Measurements from ENCODE around the gene CNTN4. TPM values are rescaled to one million over a fixed set of nuclear protein-coding genes. Genes with fewer than 3 reads are reported as not detected.

The CNTN4 gene
- total RNA-seq, 1 experiment from 2014 or later: 1.6 TPM

GRCh38 chr3:2957115-2957514 is 858.4 kb downstream of the CNTN4 start:
- Histone ChIP-seq H3K27ac (ENCODE audit: insufficient read length, low read depth, low read length) (no peak overlapping the region), H3K79me1 (ENCODE audit: insufficient read depth, low read depth, low read length, poor library complexity, severe bottlenecking) (no peaks in the 10 kb centered on the region), H3K9me3 (ENCODE audit: control insufficient read depth, low read depth, low read length) (no peaks in the 10 kb centered on the region), H3K4me1 (ENCODE audit: insufficient read depth, low read length) (no peaks in the 10 kb centered on the region; the same call in 1 of the 2 replicates), H4K8ac (replicated peaks; ENCODE audit: insufficient read length, low read depth, low read length) (no peak overlapping the region), H3K14ac (ENCODE audit: insufficient read depth, low read length) (no peak overlapping the region), H2AFZ (ENCODE audit: low read length) (no peak overlapping the region), H4K91ac (ENCODE audit: insufficient read length, low read depth, low read length) (no peak overlapping the region), H3K27me3 (ENCODE audit: insufficient read depth, low read length) (no peaks in the 10 kb centered on the region), H3T11ph (ENCODE audit: low read length) (no peak overlapping the region), H4K20me1 (ENCODE audit: control insufficient read depth, insufficient read depth, insufficient read length) (no peaks in the 10 kb centered on the region), H2BK12ac (ENCODE audit: insufficient read length, low read depth, low read length) (no peak overlapping the region), H3K4me2 (ENCODE audit: insufficient read depth, insufficient read length, low read length) (no peak overlapping the region), H2BK120ac (ENCODE audit: low read depth, low read length, poor library complexity, severe bottlenecking) (no peak overlapping the region), H3K18ac (ENCODE audit: insufficient read length, low read depth, low read length) (no peak overlapping the region), H3K56ac (ENCODE audit: insufficient read length, low read depth, low read length) (no peak overlapping the region), H4K5ac (ENCODE audit: insufficient read length, low read depth, low read length) (no peak overlapping the region), H3K9ac (ENCODE audit: extremely low read depth, insufficient read length, low read length) (no peak overlapping the region), H2BK20ac (ENCODE audit: low read depth, low read length, poor library complexity, severe bottlenecking) (no peak overlapping the region), H3K79me2 (ENCODE audit: insufficient read depth, low read length) (no peaks in the 10 kb centered on the region), H2BK5ac (ENCODE audit: insufficient read length, low read length) (no peak overlapping the region), H3K23me2 (ENCODE audit: insufficient read length, low read depth, low read length, poor library complexity, severe bottlenecking) (no peaks in the 10 kb centered on the region), H3K23ac (ENCODE audit: insufficient read length, low read depth, low read length) (no peak overlapping the region), H2BK15ac (ENCODE audit: low read depth, low read length) (no peak overlapping the region), H2AK5ac (ENCODE audit: insufficient read length, low read length) (no peak overlapping the region), H3K4ac (ENCODE audit: low read depth, low read length) (no peak overlapping the region)
- no peak overlapping the region for H3K27ac Mint-ChIP-seq
- H3K4me3 Mint-ChIP-seq: no peak overlapping the region
- no peak for TF ChIP-seq CTCF (conservative IDR thresholded peaks at IDR 0.05)
- no peaks in the 10 kb centered on the region for H3K27me3 Mint-ChIP-seq (ENCODE audit: low read depth)
- WGBS (ENCODE audit: extremely low coverage, insufficient read length, low lambda C conversion rate): no CpG with 5 or more reads among the region's 3 CpGs
- H3K9me3 Mint-ChIP-seq: peaks cover 0 to 2% of the 10 kb centered on the region in 2 experiments; a peak in 2 of 5 replicates
- H3K36me3 Mint-ChIP-seq (ENCODE audit: insufficient read depth in 1 of 3, low read depth in 3 of 3): peaks cover 0 to 4% (median 0%) of the 10 kb centered on the region in 3 experiments; a peak in 1 of 7 replicates
- peaks cover 7 to 12% of the 10 kb centered on the region in 2 experiments for H3K4me1 Mint-ChIP-seq
- DNase-seq: no peak

Measured in H9 (cell line).